ENCODE results near the gene DNAH14. TPM values are rescaled to one million over a fixed set of nuclear protein-coding genes. Genes with fewer than 3 reads are reported as not detected.

DNAH14 gene
- 24.3 and 34.0 TPM in 2 replicates for total RNA-seq

DNA sequence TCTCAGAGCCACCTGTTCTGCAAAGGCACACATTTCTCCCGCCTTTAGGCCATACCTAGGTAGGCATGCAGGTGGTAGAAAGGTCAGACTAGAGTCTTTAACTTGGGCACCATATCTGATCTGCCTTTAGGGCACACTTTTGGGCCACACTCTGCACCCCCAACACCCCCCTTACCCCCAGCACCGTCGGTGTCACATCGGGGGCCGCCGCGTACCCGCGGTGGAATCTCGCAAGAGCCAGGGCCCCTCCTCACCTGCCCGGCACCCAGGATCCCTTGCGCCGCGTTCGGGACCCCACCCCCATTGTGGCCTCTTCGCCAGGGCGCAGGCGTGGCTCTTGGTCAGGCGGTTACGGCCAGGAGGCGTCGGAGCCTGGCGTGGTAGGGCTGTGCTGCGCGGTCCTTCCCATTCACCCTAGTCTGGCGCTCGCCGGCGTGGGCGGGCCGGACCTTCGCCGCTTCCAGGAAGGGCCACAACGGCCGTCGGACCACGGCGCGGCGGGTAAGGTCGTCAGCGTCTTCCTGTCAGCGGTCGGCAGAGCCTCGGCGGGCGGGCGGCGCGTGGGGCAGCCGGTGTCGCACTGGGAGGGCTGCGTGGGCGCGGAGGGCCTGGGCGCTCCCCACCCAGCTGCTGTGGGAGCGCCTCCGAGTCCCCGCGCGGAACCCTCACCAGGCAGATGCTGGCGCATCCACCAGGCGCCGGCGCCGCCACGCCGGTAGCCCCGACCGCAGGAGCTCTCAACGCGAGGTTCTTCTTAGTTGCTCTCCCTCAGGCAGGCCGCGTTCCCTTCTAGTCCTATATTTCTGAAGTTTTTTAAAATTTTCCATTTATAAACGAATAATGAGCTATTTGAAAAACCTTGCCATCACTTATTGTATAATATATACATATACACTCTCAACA, at the start of gene DNAH14:
Gene DNAH14, plus strand, starts transcription at position 341 of the 903 bp plus-strand sequence. CDS start 23,028 bp downstream, outside the sequence.

DNA sequence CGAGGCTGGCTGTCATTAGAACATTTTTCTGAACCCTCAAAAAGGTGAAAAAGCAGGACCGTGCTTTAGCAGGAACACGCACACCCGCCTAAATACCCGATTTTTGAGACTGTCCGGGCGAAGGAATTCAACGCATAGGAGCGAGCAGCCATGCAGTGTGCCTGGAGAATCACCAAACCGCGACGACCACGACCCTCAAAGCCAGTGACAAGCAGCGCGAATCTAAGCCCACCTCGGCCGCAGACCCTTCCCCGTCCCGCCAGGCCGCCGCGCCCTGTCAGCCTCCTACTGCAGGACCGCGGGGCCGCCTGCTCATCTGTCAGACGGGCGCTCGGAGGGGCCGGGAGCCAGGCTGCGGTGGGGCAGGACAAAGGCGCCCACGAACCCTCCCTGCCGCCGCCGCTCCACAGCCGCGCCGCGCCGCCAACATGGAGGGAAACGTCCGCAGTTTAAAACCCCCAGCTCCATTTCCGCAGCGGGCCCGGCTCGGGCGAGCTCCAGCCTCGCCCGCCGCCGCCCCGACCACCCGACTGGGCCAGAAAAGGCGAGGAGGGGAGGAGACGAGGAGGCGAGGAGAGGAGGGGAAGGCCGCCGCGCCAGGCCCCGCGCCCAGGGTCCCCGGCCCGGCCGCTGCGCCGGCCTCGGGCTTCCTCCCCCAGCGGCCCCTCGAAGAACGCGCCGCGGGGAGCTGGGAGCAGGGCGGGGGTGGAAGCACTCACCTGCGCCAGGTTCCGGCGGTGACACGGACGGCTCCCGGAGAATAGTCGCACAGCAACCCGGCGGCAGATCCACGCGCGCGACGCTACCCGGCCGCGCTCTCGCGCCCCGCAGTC, 498.0 kb downstream of the DNAH14 start, which contains the start of gene LBR:
Gene LBR, minus strand, starts transcription at position 804 of the 833 bp plus-strand sequence. CDS start 3,963 bp downstream, outside the sequence.

